ENCODE measurements around the gene XDH.

Gene XDH

DNA sequence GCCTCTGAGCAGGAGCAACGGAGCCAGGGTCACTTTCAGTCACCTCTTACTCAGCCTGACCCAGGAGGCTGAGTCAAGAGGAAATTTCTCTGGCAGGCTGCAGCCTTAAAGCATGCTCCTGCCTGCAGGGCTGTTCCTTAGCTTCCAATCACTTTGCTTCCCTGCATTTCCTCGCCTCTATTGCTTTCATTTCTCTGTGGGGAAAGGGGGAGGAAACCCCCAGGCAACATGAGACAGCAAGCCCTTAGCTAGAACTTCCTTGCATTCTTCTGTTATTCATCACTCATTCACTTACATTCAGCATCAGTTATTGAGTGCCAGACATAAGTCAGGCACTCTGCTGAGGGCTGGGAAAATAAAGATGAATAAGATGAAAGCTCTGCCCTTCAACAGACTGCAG, 13.0 kb downstream of the XDH start:
- peak; percentile 95 for DNase-seq

DNA sequence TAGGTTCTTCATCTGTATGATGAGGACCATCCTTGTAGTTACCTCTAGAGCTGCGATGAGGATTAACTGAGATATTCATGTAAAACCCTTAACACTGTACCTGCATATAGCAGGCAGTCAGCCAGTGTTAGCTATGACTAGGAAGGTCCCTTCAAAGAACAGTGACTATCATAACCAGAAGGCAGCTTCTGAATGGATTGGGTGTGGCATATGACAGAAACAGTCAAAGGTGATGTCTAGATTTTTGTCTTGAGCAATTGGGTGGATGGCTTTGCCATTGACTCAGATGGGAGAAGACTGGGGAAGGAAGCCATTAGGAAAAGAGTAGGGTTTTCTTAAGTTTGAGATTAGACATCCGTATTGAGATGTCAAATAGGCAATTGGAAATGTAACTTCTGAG, 15.7 kb downstream of the XDH start:
- no peak for DNase-seq

DNA sequence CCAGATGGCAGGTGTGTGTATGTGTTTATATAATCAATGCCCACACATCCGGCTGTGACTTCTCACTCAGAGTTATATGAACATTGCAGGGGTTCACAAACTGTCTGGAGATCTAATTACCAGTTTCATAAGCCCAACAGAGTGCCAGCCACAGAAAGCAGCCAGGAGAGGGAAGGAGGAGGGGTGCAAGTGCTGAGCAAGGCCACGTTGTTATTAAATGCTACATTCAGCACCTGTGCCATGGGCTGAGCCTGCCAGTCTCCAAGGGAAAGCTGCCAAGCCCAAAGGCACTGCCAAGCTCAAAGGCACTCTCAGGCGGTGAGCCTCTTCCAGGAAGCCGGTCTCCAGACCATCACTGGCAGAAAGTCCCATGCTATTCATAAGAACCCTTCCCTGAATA, 17.4 kb downstream of the XDH start:
- no peak for DNase-seq

DNA sequence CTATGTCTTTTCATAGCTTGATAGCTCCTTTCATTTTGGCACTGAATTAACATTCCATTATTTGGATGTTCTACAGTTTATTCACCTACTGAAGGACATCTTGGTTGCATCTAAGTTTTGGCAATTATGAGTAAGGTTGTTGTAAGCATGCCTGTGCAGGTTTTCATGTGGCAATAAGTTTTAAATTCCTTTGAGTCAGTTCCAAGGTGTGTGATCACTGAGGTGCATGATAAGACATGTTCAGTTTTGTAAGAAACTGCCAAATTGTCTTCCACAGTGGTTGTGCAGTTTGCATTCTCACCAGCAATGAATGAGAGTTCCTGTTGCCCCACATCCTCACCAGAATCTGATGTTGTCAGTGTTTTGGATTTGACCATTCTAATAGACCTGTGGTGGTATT, 24.2 kb downstream of the XDH start:
- peak; percentile 69 for DNase-seq

DNA sequence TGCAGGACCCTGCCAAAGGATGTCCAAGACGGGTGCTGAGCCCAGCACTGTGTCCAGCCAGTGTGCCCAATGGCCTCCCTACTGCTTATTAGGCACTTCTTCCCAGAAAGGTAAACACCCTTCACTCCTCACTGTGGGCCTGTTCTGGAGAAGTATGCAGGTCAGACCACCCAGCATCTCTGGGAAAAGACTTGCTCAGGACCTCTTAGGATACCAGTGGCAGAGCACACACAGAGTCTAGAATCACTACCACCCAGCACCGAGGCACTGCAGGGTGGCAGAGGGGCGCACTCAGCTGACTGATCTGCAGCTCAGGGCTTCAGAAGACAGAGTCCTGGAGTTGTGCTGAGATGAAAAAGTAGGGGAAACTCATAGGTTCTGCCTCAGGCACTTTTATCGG, 25.8 kb downstream of the XDH start:
- DNase-seq: no peak

DNA sequence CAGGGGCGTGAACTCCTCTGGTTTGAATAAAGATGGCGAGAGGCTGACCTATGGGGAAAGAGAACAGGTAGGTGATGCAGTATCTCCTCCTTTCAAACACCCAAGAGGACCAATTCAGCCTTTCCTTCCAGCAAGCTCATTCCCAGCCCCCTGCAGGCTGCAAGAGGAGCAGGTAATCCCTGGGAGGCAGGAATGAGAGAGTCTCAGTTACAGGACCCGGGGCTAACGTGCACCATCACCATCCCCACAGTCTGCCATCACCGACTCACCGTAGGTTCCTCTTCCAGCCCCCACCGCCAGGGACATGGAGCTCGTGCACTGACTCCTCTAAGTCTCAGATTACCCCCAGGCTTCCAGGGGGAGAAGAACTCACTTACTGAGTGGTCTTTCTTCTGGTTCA, 26.7 kb downstream of the XDH start:
- DNase-seq: no peak

DNA sequence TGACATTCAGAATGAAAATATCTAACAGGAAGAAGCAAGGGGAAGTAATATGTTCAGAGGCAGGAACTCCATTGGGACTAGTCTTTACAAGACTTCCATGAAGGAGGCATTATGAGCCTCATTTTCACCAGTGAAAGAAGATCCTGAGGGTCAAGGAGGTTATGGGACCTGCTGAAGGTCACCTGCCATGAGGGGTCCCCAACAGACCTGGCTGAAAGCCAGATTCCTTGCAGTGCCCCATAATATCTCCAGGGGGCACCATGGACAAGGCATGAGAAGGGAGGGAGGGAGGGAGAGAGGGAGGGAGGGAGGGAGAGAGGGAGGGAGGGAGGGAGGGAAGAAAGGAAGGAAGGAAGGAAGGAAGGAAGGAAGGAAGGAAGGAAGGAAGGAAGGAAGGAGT, 27.9 kb downstream of the XDH start:
- DNase-seq: no peak

DNA sequence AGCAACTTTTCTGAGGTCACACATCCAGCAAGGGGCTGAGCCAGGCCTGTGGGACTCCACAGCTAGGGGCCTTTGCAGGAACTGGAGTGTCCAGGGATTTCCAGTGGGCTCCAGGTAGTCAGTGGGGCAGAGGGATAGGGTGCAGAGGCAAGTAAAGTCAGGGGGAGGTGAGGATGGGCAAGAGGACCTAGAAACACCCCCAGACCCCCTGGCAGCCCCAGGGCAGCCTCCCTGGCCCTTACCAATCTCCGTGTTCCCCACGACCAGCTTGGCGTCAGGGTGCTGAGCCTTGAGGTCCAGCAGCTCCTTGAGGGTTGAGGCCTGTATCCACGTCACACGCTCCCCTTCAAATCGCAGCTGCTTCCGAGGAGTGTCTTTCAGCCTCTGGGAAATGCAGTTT, 28.4 kb downstream of the XDH start:
- no peak for DNase-seq

DNA sequence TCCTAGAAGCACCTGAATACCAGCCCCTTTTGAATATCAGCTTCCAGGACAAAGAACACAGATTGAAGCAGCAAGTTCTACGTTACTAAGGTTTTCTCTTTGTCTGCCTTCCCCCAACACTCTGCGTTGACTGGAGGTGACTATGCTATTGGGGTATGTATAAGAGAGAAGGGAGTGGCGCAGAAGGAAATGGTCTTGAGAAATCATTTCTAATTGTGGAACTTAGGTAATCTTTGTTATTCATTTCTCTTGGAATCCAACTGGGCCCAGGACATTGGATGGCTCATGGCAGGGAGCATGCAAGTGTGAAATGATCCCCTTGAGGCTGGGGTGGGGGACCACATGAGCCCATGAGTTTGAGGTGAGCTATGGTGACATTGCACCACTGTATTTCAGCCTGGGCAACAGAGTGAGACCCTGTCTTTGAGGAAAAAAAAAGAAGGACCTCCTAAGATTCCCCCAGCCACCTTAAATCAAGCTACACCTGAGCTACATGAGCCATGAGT, 29.7 kb downstream of the XDH start:
- peak; percentile 95 for DNase-seq

DNA sequence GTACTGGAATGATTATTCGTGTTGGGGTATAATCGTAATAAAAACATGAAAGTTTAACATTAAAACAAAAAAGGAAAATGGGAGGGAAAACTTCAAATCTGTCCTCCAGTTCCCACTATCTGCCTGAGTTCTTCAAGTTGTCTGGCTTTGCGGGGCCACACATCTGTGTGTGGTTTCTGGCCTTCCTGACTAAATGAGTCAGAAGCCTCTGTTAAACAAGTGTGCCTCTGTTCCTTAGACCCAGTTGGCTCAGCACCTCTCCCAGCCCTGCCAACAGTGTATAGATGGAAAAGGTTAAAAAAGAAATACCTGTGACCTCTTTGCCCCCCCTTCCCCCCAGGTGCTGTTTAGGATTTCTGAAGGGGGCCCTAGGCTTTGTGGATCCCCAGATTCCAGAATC, 30.2 kb downstream of the XDH start:
- DNase-seq: peak; percentile 90

DNA sequence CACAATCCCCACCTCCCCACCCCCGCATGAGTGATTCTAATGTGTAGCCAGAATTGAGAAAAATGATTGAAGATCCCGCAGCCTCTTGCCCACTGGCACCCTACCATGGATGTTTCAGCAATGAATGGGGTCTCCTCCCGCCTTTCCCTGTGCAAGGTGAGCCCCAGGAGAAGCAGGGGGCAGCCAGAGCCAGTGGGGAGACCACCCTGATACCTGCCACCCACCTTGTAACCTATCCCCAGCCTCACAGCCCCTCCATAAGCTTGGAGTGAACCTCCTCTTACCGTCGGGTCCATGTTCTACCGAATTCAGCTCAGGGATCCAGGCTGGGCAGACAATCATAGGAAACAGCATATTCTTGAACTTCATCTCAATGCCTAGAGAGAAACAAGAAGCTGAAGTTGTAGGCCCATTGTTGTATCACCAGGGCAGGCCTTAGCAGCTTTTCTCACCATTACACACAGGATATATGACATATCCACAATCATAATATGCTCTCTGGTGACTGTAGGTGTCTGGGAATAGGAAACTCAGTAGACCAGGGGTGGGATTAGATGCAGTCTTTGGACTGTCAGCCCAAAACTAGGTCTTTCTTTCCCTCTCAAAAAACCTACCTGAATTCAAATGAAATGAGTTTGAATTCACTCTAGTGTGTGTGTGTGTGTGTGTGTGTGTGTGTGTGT, 30.9 kb downstream of the XDH start:
- DNase-seq: no peak

DNA sequence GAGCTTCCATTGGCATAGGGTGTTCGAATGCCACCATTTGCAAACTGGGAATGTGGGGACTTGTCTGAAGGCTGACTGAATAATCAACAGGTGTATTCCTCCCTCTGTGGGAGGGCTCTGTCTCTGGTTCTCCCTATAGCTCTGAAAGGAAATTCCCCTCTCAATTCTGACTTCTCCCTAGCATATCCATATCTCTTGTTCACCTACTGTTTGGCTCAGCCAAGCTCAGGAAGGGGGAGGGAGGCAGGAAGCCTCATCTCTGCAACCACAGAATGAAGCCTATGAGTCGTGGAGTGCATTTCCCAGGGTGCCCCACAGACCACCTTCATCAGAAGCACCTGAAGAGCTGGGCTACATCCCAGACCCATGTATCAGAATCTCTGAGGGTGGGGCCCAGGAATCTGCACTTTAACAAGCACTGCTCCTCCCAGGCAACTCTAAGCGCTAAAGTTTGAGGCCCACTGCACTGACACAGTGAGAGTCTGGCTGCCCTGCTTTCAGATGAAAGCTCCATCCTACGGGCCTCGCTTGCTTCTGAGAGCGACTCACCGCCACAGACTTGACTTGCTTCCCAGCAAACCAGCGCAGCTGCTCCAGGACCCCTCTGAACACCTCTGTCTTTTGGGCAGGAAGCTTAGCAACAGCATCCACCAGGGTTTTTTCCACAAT, 32.0 kb downstream of the XDH start:
- peak; percentile 76 for DNase-seq

DNA sequence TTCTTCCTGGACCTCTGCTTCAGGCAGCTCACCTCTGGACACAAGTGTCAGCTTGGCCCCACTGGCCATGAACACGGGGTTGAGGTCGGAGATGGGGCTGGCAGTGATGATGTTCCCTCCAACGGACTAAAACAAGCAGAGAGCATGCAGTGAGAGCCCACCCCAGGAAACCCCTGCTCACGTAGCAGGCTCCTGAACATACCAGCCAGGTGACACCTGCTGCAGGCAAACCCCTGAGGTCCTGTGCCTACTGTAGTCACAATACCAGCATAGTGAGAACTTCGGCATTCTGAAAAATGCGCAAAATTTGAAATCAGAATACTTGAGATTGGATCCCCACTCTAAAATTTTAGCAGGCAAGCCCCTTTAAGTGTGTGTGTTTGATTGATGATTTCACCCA, 32.9 kb downstream of the XDH start:
- DNase-seq: no peak

DNA sequence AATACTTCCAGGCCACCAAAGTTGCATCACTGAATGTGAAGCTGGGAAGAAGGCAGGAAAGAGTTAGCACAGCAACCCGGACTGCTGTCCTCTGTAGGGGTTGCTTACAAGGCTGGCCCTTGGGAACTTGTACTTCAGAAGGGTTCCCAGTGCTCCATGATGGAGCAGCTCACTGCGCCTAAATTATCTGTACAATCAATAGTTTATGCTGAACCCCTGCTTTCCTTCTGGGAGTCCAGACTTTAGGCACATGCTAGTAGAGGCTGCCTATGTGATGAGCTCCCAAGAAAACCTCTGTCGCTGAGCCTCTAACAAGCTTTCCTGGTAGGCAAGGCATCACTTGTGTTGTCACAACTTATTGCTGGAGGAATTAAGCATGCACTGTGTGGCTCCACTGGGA, 34.3 kb downstream of the XDH start:
- DNase-seq: no peak

DNA sequence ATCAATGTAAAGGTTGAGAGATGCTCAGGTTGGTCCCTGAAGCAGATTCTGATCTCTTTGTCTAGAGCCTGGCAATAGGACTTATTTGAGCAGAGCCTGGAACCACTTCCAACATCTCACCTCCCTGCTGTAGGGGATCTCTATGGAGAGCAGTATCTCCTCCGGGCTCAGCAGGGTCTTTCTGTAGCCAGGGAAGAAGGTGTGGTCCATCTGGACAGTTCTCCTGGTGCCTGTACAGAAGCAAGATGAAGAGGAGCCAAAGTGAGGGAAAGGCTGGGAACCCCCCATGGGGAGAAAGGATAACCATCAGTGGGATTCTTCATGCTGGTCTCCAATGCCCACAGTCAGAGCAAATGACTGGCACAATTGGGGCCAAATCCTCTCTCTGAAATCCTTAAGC, 34.8 kb downstream of the XDH start:
- no peak for DNase-seq

DNA sequence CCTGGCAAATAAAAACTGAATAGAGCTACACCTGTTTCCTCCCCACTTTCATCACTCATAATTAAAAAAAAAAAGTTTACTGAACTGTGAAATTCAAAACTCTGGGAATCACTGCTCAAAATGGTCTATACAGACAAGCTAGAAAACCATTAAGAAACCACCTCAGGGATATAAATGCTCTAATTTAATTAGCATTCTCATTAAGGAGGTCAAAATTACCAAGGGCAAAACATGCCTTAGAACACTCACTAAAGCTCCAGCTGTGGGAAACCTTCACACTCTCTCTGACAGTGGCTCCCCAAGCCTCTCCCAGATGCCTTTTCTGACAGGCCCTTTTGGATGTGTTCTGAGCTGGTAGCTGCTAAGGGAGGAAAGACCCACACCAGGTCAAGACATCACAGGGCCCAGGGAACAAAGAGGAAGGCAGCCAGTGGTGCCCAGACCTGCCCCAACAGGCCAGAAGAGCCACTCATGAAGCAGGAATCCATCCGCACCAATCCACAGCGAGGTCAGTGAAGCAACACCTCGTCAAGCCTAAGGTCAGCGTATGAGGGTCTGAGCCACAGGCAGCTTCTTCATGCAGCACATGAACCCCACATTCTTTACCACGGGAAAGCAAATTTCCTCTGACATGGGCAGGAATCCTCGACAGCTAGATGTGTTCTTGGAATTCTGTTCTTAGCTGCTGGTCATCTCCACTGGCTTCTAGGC, 35.6 kb downstream of the XDH start:
- DNase-seq: no peak

DNA sequence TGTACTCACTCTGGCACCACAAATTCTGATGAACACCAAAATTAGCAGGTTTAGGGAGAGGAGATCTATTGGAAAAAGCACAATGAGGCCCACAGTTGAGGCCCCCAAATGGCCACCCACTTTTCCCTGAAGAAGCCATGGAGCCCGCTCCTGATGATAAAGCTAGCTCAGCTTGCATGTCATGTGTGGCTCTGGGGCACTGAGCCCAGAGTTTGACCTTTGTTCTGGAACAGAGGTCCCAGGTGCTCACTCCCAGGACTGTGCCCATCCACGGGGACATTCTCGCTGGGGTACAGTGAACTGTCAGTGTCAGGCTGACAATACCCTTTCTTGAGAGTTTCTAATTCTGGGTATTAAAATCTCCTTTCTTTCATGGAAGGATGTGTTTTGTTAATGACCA, 36.2 kb downstream of the XDH start:
- DNase-seq: no peak

DNA sequence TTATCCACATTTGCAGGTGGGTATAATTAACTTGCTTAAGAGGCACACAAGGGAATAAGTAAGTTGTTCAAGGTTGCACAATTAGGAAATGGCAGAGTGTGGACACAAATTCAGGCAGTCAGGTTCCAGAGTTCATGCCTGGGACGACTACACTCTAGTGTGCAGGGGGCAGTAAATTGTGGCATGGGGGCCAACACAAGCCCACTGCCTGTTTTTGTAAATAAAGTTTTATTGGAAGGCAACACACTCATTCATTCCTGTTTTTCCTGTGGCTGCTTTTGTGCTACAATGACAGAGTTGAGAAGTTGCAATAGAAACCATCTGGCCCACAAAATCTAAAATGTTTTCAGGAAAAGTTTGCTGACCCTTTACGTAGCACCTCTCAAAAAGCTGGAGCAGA, 41.4 kb downstream of the XDH start:
- DNase-seq: no peak

DNA sequence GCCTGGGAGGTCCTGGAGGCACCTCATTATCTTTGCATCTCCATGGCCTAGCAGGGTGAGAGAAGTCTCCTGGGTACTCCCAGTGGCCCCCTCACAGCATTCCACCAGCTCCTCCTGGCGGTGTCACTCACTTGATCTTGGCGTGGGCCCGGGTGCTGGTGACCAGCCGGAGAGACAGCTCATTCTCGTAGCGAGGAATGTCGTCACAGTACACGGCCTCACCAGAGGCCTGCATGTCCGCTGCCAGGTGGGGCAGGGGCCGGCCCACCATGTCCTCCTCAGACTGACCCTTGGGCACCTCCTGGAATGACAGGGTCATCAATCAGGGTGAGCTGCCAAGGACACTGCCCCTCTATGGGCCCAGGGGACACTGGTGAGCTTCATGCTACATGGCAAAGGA, 42.4 kb downstream of the XDH start:
- no peak for DNase-seq

DNA sequence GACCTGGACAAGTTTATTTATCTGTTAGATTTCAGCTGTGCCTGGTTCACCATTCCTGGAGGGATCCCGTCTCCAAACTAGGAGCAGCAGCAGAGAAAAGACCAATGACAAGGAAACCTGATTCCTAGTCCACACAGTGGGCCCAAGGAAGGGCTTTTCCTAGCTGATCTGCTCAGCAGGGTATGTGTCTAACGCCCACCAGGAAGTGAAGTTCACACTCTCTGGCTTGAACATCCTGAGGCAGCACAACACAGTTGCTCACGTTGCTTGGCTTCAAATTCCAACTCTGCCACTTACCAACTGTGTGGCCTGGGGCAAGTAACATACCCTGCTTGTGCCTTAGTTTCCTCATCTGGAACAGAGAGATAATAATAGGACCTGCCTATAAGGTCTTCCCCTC, 42.9 kb downstream of the XDH start:
- no peak for DNase-seq

DNA sequence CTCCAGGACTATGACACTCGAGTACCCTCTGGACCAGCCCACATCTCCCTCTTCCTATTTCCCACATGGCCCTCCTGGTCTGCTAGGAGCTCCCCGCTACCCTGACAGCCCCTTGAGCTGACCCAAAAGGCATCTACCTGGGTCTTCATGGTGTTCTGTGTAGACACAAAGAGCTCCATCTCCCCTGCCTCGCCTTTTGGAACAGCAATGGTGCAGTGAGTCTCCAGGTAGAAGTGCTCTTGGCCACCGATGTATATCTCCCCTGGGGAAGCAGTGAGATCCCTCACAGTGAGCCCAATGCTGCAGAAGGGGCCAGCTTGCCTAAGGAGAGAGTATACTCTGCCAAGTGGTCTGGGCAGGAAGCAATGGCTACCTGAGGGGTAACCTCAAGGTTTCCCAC, 47.8 kb downstream of the XDH start:
- no peak for DNase-seq

DNA sequence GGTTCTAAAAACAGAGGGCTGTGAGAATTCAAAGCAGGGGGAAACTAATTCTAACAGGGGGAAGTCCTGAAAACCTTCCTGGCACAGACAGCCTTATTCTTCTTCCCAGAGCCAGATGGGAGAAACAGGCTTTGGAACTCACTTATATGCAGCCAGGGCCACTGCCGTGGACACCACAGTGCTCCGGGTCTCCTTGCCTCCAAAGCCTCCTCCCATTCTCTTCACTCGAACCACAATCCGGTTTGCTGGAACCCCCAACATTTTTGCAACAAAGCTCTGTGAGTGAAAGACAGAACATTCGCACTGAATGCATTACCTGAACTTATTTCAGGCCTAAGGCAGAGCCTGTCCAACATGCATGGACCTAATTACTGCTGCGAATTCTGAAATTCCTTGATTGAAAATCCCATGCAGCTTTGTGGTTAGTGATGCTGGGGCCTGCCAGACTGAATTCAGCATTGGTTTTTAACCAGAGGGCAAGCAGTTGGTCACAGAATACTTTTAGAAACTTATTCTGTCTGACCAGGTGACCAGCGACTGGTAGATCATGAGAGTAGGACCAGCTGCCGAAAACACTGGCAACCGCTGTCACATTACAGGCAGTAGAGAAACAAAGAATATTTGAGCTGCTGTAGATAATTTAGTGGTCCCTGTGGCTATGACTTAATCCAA, 48.6 kb downstream of the XDH start:
- no peak for DNase-seq

DNA sequence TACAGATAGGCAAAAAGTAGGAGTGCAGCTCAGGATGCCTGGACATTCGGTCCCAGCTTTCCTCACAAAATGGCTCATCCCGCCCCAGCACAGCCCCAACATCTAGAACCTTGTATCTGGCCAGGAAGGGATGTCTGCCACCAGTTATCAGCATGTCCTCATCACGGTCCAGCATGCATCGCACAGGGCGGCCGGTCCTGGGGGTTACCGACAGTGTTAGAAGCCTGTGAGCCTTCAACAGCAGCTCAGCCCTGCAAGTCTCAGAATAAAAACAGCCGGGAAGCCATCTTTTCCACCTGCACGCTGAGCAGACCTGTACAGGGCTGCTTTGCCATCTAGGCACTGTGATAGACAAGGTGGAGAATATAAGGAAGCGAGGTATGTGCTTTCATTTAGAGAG, 49.2 kb downstream of the XDH start:
- DNase-seq: no peak

Data from NCI-H226 (cell line).